GM12878 (cell line): ENCODE results near the gene PHB1. TPM values are rescaled to one million over a fixed set of nuclear protein-coding genes. Genes with fewer than 3 reads are reported as not detected.

Experiments
- ATAC-seq: fragments of 200-7000 bp; cut with Tn5 transposase; 3 replicates; pipeline ENCODE4 v1.9.1; 2020; ENCODE audit warnings: mild to moderate bottlenecking, moderate library complexity
- BruUV-seq: library from RNA; stranded (reverse); fragments of 400-500 nt; replicated peaks from 2 replicates; lab custom pipeline; 2021; lab: Mats Ljungman, UMichigan
- CTCF ChIA-PET: fragments of 300-600 bp; sonication (Branson Sonifier 250); formaldehyde crosslinking; extraction: SDS; loops from one replicate; lab custom pipeline; 2021; ENCODE audit warnings: inconsistent platforms; lab: Yijun Ruan, JAX
- POLR2A ChIA-PET: fragments of 350-600 bp; formaldehyde crosslinking; extraction: SDS; loops from one replicate; lab custom pipeline; 2021; ENCODE audit warnings: inconsistent platforms; lab: Charles Lee
- RAD21 ChIA-PET: fragments of 300-600 bp; sonication (Branson Sonifier 250); formaldehyde crosslinking; loops from one replicate; lab custom pipeline; 2023; ENCODE audit warnings: antibody characterized with exemption; ENCODE audit not compliant: unreplicated experiment; lab: Charles Lee
- SMC1A ChIA-PET: fragments of 300-600 bp; sonication (Branson Sonifier 250); formaldehyde crosslinking; loops from one replicate; lab custom pipeline; 2023; ENCODE audit not compliant: unreplicated experiment, uncharacterized antibody; lab: Charles Lee
- DNase-seq: peaks from one replicate; pipeline ENCODE4 v3.0.0-alpha.2; 2011; ENCODE audit warnings: low read depth, low spot score
- FAIRE-seq: peaks from 3 replicates; lab custom pipeline; 2011; peaks lifted over from hg19 to GRCh38; lab: Jason Lieb, UNC
- H2AFZ ChIP-seq: 2 replicates; pipeline ENCODE4 v1.6.0; 2011; ENCODE audit warnings: low read depth, low read length, control low read depth; ENCODE audit not compliant: control insufficient read depth
- H3K27ac ChIP-seq: 2 replicates; pipeline ENCODE4 v1.5.1; 2011; ENCODE audit warnings: control low read depth; ENCODE audit not compliant: control insufficient read depth, insufficient read depth
- H3K27me3 ChIP-seq, 2 experiments: replicated peaks in 1 of 2; 2 replicates each; pipeline versions ENCODE4 v1.6.0 to v1.6.1; 2011; ENCODE audit warnings: low read length in 1 of 2; ENCODE audit not compliant: control insufficient read depth in 2 of 2, insufficient read depth in 2 of 2
- H3K36me3 ChIP-seq, 2 experiments: 2 replicates each; pipeline ENCODE4 v1.5.1; 2011; ENCODE audit warnings: low read length in 1 of 2; ENCODE audit not compliant: control insufficient read depth in 2 of 2, insufficient read depth in 2 of 2
- H3K4me1 ChIP-seq: 2 replicates; pipeline ENCODE4 v1.6.1; 2011; ENCODE audit warnings: mild to moderate bottlenecking, low read length, moderate library complexity, mixed read lengths; ENCODE audit not compliant: control insufficient read depth, insufficient read depth
- H3K4me2 ChIP-seq: 2 replicates; pipeline ENCODE4 v1.6.0; 2011; ENCODE audit warnings: control low read depth; ENCODE audit not compliant: control insufficient read depth, insufficient read depth
- H3K4me3 ChIP-seq: fragments of 200-600 bp; sonication (generic); 2 replicates; pipeline ENCODE4 v1.5.1; 2016
- H3K79me2 ChIP-seq: 2 replicates; pipeline ENCODE4 v1.6.0; 2011; ENCODE audit warnings: low read length; ENCODE audit not compliant: control insufficient read depth, insufficient read depth
- H3K9ac ChIP-seq: 2 replicates; pipeline ENCODE4 v1.8.0; 2011; ENCODE audit warnings: low read length, control low read depth, mixed read lengths; ENCODE audit not compliant: control insufficient read depth, insufficient read depth
- H3K9me3 ChIP-seq: replicated peaks from 3 replicates; pipeline ENCODE4 v1.5.1; 2011; ENCODE audit warnings: mild to moderate bottlenecking, low read length; ENCODE audit not compliant: control insufficient read depth, insufficient read depth
- H4K20me1 ChIP-seq: 2 replicates; pipeline ENCODE4 v1.6.0; 2011; ENCODE audit not compliant: control insufficient read depth, insufficient read depth
- EZH2 ChIP-seq: IDR thresholded peaks from 2 replicates; pipeline ENCODE4 v1.6.1; 2012; ENCODE audit warnings: low read depth, mild to moderate bottlenecking, control low read depth, inconsistent platforms, low read length, borderline replicate concordance; ENCODE audit not compliant: control insufficient read depth
- MEF2B ChIP-seq: fragments of 450-650 bp; IDR thresholded peaks from 2 replicates; pipeline ENCODE4 v1.6.1; 2018; ENCODE audit warnings: mild to moderate bottlenecking, moderate library complexity; ENCODE audit not compliant: partially characterized antibody, poor library complexity, severe bottlenecking
- MYB ChIP-seq: fragments of 150-350 bp; IDR thresholded peaks from 2 replicates; pipeline ENCODE4 v1.6.1; 2014; ENCODE audit warnings: mild to moderate bottlenecking, low read depth, low read length, borderline replicate concordance
- NR2F1 ChIP-seq: fragments of 450-650 bp; conservative IDR thresholded peaks from 2 replicates; pipeline ENCODE4 v1.6.1; 2017; ENCODE audit warnings: mild to moderate bottlenecking
- NRF1 ChIP-seq: conservative IDR thresholded peaks from 2 replicates; pipeline ENCODE4 v1.6.1; 2011; ENCODE audit warnings: mild to moderate bottlenecking, low read depth, low read length, improper control_type of control experiment
- RELA ChIP-seq: fragments of 450-650 bp; IDR thresholded peaks from 2 replicates; pipeline ENCODE4 v1.8.0; 2014; ENCODE audit warnings: borderline replicate concordance; ENCODE audit not compliant: partially characterized antibody
- SMAD5 ChIP-seq: IDR thresholded peaks from 2 replicates; pipeline ENCODE4 v1.6.1; 2016; ENCODE audit warnings: antibody characterized with exemption, low read depth
- SMARCA5 ChIP-seq: fragments of 450-650 bp; IDR thresholded peaks from 2 replicates; pipeline ENCODE4 v1.6.1; 2017; ENCODE audit warnings: mild to moderate bottlenecking
- SPI1 ChIP-seq: IDR thresholded peaks from 2 replicates; pipeline ENCODE4 v1.6.1; 2011; ENCODE audit warnings: low read depth, mild to moderate bottlenecking, low read length, moderate library complexity, borderline replicate concordance; ENCODE audit not compliant: insufficient read depth
- ZNF207 ChIP-seq: fragments of 450-650 bp; IDR thresholded peaks from 2 replicates; pipeline ENCODE4 v1.6.1; 2014; ENCODE audit warnings: antibody characterized with exemption, mild to moderate bottlenecking, borderline replicate concordance
- WGBS: methylation state at CpG from one replicate; pipeline ENCODE4 v1.1.6; 2016; ENCODE audit warnings: low lambda C conversion rate; ENCODE audit not compliant: insufficient replicate concordance, insufficient coverage; ENCODE audit errors: missing lambda C conversion rate; 5-methylcytosine and 5-hydroxymethylcytosine counted together
- in situ Hi-C: fragments of 300-500 bp; cut with MboI; formaldehyde crosslinking; loops from 9 replicates; pipeline ENCODE4 v1.14.3; 2018; ENCODE audit warnings: mixed read lengths
- intact Hi-C: fragments of 100-400 bp; cut with micrococcal nuclease; formaldehyde crosslinking; loops from one replicate; pipeline ENCODE4 v1.14.2; 2022; ENCODE audit not compliant: unreplicated experiment
- polyA plus RNA-seq, 11 experiments: library from polyadenylated mRNA; depleted of rRNA in 4 of 11; unstranded in 6 of 11; stranded (reverse) in 5 of 11; fragments of >200 nt; fragmentation: Nextera tagmentation in 4 of 11; fragmentation: Illumina TruSeq in 1 of 11; extraction: Ambion mirVana in 4 of 11; extraction: Trizol in 1 of 11; gene quantifications; 1 replicate in 1 of 11; 2 replicates in 10 of 11; pipeline versions ENCODE4 v1.2.1 to v1.2.3, GENCODE V29; 2011 to 2016; ENCODE audit warnings: inconsistent platforms in 2 of 11, missing spikeins in 2 of 11, low read depth in 1 of 11
- total RNA-seq, 4 experiments: library from RNA; depleted of rRNA in 3 of 4; stranded (reverse); fragments of >200 nt in 3 of 4; fragmentation: Illumina TruSeq in 1 of 4; extraction: Trizol in 1 of 4; gene quantifications; 2 replicates each; pipeline versions ENCODE4 v1.2.1 to v1.2.3, GENCODE V29; 2013 to 2021
- TF ChIP-seq, protein P1 (sequence below): IDR thresholded peaks from 2 replicates; pipeline ENCODE4 v1.6.1; 2012; ENCODE audit warnings: mild to moderate bottlenecking, low read depth, low read length

The PHB1 gene
- total and polyA plus RNA-seq, 10 of the 15 experiments (the other 5 are each of a cell fraction or from before 2014, with no cell fraction given): 117 to 466 (median 248) TPM

DNA sequence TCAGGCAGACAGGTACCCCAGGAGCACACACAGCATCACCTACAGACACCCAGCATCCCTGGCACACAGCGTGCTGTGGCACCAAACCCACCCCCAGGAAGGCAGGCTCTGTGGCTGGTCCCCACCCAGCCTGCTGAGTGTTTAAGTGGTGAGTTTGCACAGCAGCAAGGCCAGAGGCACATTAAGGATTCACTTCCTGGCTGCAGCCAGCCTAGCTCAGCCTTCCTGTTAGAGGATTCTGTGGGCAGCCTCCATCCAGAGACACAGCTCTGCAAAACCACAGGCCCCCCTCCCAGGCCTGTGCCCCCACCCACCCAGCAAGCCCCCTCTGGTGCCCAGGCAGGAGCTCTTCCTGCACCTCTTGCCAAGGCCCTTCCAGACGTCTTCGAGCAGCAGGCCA, 36.1 kb upstream of the PHB1 start (continued):
- no peak for TF ChIP-seq EZH2

DNA sequence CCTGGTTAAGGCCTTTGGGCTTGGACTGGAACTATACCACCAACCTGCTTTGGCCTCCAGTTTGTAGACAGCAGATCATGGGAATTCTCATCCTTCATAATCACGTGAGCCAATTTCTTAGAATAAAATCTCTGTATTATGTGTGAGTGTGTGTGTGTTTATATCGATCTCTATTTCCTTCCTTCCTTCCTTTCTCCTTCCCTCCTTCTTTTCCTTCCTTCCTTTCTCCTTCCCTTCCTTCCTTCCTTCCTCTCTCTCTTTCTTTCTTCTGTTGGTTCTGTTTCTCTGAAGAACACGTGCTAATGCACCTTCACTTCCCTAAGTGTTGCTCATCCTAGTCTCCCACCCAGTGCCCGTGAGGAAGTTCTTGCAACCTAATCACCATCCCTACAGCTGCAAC, 35.5 kb upstream of the PHB1 start:
- in situ Hi-C loops: no loop called here

DNA sequence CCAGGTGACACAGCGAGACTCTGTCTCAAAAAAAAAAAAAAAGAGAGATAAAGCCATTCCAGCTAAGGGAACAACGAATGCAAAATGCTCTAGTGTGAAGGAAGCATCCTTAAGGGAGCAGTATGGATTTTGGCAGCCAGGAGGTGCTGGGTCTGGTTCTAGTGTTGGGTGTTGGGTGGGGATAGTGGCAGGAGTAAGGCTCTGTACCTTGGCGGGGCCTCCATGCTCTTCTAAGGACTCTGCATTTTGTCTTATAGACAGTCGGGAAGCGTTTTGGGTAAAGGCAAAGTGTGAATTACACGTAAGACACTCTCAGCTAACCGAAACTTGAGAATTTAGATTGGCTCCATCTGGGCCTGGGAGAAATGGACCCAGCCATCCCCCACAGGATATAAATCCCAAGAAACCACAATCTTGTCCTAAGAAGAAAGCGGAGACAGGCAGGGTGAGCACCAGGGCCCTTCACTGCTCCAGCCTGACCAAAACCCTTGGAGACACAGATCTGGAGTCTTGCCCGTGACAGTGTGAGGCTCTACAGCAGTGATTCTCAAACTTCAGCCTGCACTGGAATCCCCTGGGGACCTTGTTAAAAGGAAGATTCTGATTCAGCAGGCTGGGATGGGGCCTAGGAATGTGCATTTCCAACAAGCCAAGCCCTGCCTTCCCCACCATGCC, 33.1 kb upstream of the PHB1 start:
- H3K9me3 ChIP-seq: no peaks in the 10 kb centered on the region
- ChIA-PET CTCF (no interaction called here), POLR2A (no interaction called here), RAD21 (no interaction called here), SMC1A (no interaction called here)
- 38% methylated on average over 9 of the region's 9 CpGs for WGBS
- H3K79me2 ChIP-seq: no peaks in the 10 kb centered on the region
- in situ Hi-C loops: no loop called here
- no peaks in the 10 kb centered on the region for H3K36me3 ChIP-seq
- H2AFZ ChIP-seq: no peak overlapping the region
- BruUV-seq: no TSS peak
- H3K27me3 ChIP-seq: peaks cover 0 to 4% of the 10 kb centered on the region in 2 experiments; a peak in 1 of 4 replicates
- ATAC-seq (no peak), FAIRE-seq (no peak), DNase-seq (no peak)
- no peaks in the 10 kb centered on the region for H3K4me1 ChIP-seq
- intact Hi-C loops: no loop called here
- H3K4me3 ChIP-seq: no peak overlapping the region
- H4K20me1 ChIP-seq: no peaks in the 10 kb centered on the region
- H3K4me2 ChIP-seq: no peak overlapping the region
- H3K27ac ChIP-seq: no peak overlapping the region
- H3K9ac ChIP-seq: no peak overlapping the region
- TF ChIP-seq SMARCA5 (no peak), RELA (no peak), NR2F1 (no peak), ZNF207 (no peak)
- TF ChIP-seq, protein P1, sequence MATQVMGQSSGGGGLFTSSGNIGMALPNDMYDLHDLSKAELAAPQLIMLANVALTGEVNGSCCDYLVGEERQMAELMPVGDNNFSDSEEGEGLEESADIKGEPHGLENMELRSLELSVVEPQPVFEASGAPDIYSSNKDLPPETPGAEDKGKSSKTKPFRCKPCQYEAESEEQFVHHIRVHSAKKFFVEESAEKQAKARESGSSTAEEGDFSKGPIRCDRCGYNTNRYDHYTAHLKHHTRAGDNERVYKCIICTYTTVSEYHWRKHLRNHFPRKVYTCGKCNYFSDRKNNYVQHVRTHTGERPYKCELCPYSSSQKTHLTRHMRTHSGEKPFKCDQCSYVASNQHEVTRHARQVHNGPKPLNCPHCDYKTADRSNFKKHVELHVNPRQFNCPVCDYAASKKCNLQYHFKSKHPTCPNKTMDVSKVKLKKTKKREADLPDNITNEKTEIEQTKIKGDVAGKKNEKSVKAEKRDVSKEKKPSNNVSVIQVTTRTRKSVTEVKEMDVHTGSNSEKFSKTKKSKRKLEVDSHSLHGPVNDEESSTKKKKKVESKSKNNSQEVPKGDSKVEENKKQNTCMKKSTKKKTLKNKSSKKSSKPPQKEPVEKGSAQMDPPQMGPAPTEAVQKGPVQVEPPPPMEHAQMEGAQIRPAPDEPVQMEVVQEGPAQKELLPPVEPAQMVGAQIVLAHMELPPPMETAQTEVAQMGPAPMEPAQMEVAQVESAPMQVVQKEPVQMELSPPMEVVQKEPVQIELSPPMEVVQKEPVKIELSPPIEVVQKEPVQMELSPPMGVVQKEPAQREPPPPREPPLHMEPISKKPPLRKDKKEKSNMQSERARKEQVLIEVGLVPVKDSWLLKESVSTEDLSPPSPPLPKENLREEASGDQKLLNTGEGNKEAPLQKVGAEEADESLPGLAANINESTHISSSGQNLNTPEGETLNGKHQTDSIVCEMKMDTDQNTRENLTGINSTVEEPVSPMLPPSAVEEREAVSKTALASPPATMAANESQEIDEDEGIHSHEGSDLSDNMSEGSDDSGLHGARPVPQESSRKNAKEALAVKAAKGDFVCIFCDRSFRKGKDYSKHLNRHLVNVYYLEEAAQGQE: no peak

More for the DNA sequence above, 35.5 kb upstream of the PHB1 start:
- Histone ChIP-seq H3K4me3 (no peak overlapping the region), H3K36me3 (no peaks in the 10 kb centered on the region), H3K27ac (no peak overlapping the region), H3K9ac (no peak overlapping the region), H4K20me1 (no peaks in the 10 kb centered on the region), H3K79me2 (no peaks in the 10 kb centered on the region), H3K9me3 (no peaks in the 10 kb centered on the region)
- FAIRE-seq (no peak), ATAC-seq (no peak)
- POLR2A ChIA-PET: no interaction called here
- RAD21 ChIA-PET: no interaction called here
- SMC1A ChIA-PET: interaction anchor here (0.6 kb wide), 1 partner anchor 33 kb away, joined by 4 read pairs; no protein-coding TSS in a partner anchor
- BruUV-seq: no TSS peak
- WGBS: 59% methylated on average over 4 of the region's 4 CpGs
- no peak for TF ChIP-seq MYB
- no peak for TF ChIP-seq SPI1
- no peak for TF ChIP-seq SMAD5
- no peak for TF ChIP-seq NRF1
- TF ChIP-seq MEF2B: no peak
- TF ChIP-seq, all 136 proteins: peak for 0
- DNase-seq: no peak
- Histone ChIP-seq H3K27me3 (peaks cover 0 to 4% of the 10 kb centered on the region in 2 experiments; a peak in 2 of 4 replicates), H3K4me2 (no peak overlapping the region), H2AFZ (no peak overlapping the region), H3K4me1 (no peaks in the 10 kb centered on the region)
- intact Hi-C loops: no loop called here
- CTCF ChIA-PET: interaction anchor here (0.6 kb wide), 1 partner anchor 61 kb away, joined by 3 read pairs; no protein-coding TSS in a partner anchor
